GM12892 (cell line): ENCODE measurements around the gene PHTF1.

Experiments used
- POLR2AphosphoS5 ChIP-seq: IDR thresholded peaks from 2 replicates; pipeline ENCODE4 v1.6.1; 2011; ENCODE audit warnings: low read depth, low read length, control low read depth
- TAF1 ChIP-seq: IDR thresholded peaks from 2 replicates; pipeline ENCODE4 v1.6.1; 2011; ENCODE audit warnings: low read depth, mild to moderate bottlenecking, control low read depth, low read length, borderline replicate concordance

- TF ChIP-seq TAF1, result no peak
- TF ChIP-seq POLR2AphosphoS5, result no peak
These were observed 26.8 kb upstream of the PHTF1 start for GRCh38 chr1:113786069-113786468.
